Measurements from ENCODE around the gene LPCAT1.

- TF ChIP-seq POLR2A (IDR thresholded peaks at IDR 0.05) (no peak), CTCF (IDR thresholded peaks at IDR 0.05) (no peak)
These were observed 39.7 kb downstream of the LPCAT1 start for GRCh38 chr5:1483856-1484729.

Data from stomach (tissue), 4 donors.